ENCODE results near the gene EIF2AK3.

EIF2AK3 gene

GRCh38 chr2:88542668-88543067 lies 84.6 kb downstream of the EIF2AK3 start:
- Histone ChIP-seq H3K4me1 (ENCODE audit: insufficient read depth, low read length) (peaks cover 2% of the 10 kb centered on the region), H3K9me3 (ENCODE audit: low read length) (no peaks in the 10 kb centered on the region), H3K36me3 (ENCODE audit: insufficient read depth, low read length) (no peaks in the 10 kb centered on the region)

DNA sequence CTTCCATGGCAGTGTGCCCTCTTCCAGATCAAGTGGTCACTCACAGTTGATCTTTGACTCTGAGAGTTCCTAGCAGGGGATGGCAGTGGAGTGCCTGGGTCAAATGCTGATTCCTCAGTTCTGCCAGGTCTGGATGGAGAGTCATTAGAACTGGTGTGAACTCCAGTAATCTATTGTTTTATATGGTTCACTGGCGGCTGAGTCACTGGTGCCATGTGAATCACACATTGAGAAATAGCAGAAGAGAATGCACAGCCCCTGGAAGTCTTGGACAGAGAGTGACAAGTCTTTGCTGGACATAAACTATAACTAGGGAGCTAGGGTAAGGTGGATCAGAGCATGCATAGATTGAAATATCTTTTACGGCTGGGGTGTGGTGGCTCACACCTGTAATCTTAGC lies 86.9 kb downstream of the EIF2AK3 start:
- H3K4me3 ChIP-seq (ENCODE audit: low read length): no peak overlapping the region
- H3K9me3 ChIP-seq (ENCODE audit: low read length): no peaks in the 10 kb centered on the region
- H3K4me1 ChIP-seq (ENCODE audit: insufficient read depth, low read length): peaks cover 3% of the 10 kb centered on the region
- H3K27me3 ChIP-seq (ENCODE audit: insufficient read depth, low read length): no peaks in the 10 kb centered on the region
- no peaks in the 10 kb centered on the region for H3K36me3 ChIP-seq (ENCODE audit: insufficient read depth, low read length)
- H2AFZ ChIP-seq (ENCODE audit: low read depth, low read length): no peak overlapping the region

More at GRCh38 chr2:88542668-88543067, 84.6 kb downstream of the EIF2AK3 start:
- no peak overlapping the region for H2AFZ ChIP-seq (ENCODE audit: low read depth, low read length)
- H3K4me3 ChIP-seq (ENCODE audit: low read length): no peak overlapping the region
- no peaks in the 10 kb centered on the region for H3K27me3 ChIP-seq (ENCODE audit: insufficient read depth, low read length)

DNA sequence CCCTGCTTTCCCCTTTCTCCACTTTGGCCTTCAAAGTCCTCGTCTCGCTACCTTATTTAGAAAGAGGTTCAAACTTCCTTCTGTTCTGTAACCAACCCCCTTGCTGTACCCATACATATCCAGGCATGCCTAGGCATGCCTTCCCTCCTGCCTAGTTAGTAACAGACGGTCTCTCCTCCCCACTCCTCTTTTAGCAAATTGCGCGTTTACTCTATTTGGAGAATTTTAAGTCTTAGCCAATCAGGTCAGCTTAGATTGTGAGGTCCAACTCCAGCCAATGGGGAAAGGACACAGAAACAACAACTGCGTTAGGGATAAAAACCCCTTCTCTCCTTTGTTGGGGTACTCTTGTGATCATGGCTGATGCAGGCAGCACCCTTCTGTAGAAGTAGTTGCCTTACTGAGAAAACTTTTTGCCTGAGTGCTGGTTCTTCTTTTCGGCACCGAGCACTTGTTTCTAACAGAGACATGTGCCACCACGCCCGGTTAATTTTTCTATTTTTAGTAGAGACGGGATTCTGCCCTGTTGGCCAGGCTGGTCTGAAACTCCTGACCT lies 88.8 kb downstream of the EIF2AK3 start:
- Histone ChIP-seq H2AFZ (ENCODE audit: low read depth, low read length) (no peak overlapping the region), H3K27me3 (ENCODE audit: insufficient read depth, low read length) (no peaks in the 10 kb centered on the region), H3K4me3 (ENCODE audit: low read length) (no peak overlapping the region), H3K36me3 (ENCODE audit: insufficient read depth, low read length) (no peaks in the 10 kb centered on the region), H3K9me3 (ENCODE audit: low read length) (no peaks in the 10 kb centered on the region), H3K4me1 (ENCODE audit: insufficient read depth, low read length) (peaks cover 3% of the 10 kb centered on the region)

DNA sequence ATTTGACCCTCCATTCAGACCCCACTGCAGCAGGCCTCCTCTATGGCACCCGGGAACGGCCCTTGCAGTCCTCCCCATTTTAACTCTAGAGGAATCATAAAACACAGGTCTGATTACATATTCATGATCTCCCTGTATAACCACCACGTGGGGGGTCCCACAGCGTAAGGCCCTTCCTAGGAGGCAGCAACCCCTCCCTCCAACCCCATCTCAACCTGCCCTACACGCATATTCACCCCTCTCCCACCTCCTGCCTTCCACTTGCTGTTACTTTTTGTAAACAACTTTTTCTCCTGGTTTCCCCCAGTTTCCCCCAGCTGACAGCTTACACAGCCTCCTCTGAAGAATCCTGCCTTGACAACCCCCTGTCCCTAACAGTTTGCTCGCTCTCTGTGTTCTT lies 89.6 kb downstream of the EIF2AK3 start:
- Histone ChIP-seq H3K4me3 (ENCODE audit: low read length) (no peak overlapping the region), H2AFZ (ENCODE audit: low read depth, low read length) (no peak overlapping the region), H3K4me1 (ENCODE audit: insufficient read depth, low read length) (peaks cover 3% of the 10 kb centered on the region), H3K27me3 (ENCODE audit: insufficient read depth, low read length) (no peaks in the 10 kb centered on the region), H3K9me3 (ENCODE audit: low read length) (no peaks in the 10 kb centered on the region), H3K36me3 (ENCODE audit: insufficient read depth, low read length) (no peaks in the 10 kb centered on the region)

- Histone ChIP-seq H3K27me3 (ENCODE audit: insufficient read depth, low read length) (no peaks in the 10 kb centered on the region), H3K36me3 (ENCODE audit: insufficient read depth, low read length) (no peaks in the 10 kb centered on the region), H3K4me1 (ENCODE audit: insufficient read depth, low read length) (no peaks in the 10 kb centered on the region), H3K4me3 (ENCODE audit: low read length) (no peak overlapping the region), H2AFZ (ENCODE audit: low read depth, low read length) (no peak overlapping the region), H3K9me3 (ENCODE audit: low read length) (no peaks in the 10 kb centered on the region)
Measured at GRCh38 chr2:88530081-88530480, 97.2 kb downstream of the EIF2AK3 start.

DNA sequence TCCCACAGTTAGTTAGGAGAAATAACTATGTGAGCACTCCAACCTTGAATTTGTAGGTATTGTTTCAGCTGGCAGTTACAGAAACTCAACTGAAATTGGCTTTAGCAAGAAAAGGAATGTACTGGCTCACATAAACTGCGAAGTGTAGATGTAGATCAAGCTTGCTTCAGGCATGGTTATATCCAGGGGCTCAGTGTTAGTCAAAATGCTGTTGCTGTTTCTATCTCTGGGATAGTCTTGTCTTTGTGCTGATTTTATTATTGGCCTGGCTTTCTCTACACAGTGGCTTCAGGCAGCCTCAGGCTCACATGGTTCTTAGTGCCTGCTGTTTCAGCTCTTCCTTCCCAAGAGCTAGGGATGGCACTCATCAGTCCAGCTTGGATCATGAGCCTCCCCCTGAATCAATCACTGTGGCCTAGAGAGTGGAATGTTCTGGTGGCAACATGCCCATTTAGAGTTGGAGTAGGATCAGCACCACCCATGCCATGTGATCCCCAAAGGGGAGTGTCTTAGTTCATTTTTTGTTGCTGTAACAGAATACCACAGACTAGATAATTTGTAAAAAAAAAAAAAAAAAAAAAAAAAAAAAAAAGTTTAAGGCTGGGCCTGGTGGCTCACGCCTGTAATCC lies 105.7 kb downstream of the EIF2AK3 start:
- H3K4me3 ChIP-seq (ENCODE audit: low read length): no peak overlapping the region
- H3K36me3 ChIP-seq (ENCODE audit: insufficient read depth, low read length): no peaks in the 10 kb centered on the region
- H3K27me3 ChIP-seq (ENCODE audit: insufficient read depth, low read length): no peaks in the 10 kb centered on the region
- H3K4me1 ChIP-seq (ENCODE audit: insufficient read depth, low read length): no peaks in the 10 kb centered on the region
- no peak overlapping the region for H2AFZ ChIP-seq (ENCODE audit: low read depth, low read length)
- no peaks in the 10 kb centered on the region for H3K9me3 ChIP-seq (ENCODE audit: low read length)

DNA sequence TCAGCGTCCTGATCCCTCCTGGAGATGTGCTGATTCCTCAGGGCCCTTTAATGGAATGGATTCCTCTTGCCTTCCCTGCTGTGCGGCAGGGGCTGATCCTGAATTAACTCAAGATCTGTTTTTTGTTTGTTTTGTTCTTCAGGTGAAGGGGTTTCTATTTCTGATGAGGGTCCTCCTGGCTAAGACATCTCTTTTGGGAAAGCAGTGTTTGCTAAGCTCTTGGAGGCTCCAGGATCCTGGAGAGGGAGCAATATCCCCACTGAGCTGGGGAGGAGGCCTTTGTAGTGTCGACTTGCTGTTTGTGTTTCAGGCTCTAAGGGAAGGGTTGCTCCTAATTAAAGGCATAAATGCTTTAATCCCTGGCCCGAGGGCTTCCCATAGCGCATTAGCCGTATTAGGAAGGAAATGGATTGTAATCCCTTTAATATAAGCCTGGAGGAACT lies 109.5 kb downstream of the EIF2AK3 start:
- no peaks in the 10 kb centered on the region for H3K27me3 ChIP-seq (ENCODE audit: insufficient read depth, low read length)
- no peak overlapping the region for H2AFZ ChIP-seq (ENCODE audit: low read depth, low read length)
- no peak overlapping the region for H3K4me3 ChIP-seq (ENCODE audit: low read length)
- H3K4me1 ChIP-seq (ENCODE audit: insufficient read depth, low read length): no peaks in the 10 kb centered on the region
- H3K36me3 ChIP-seq (ENCODE audit: insufficient read depth, low read length): no peaks in the 10 kb centered on the region
- no peaks in the 10 kb centered on the region for H3K9me3 ChIP-seq (ENCODE audit: low read length)
